Testis (tissue), 2 donors: ENCODE measurements around the gene HRH1.

Experiments
- CTCF ChIP-seq, 3 experiments: fragments of 450-650 bp in 2 of 3; fragments of 200-600 bp in 1 of 3; sonication (generic) in 1 of 3; IDR thresholded peaks; one replicate each; pipeline ENCODE4 v1.5.1; 2016 to 2019; ENCODE audit warnings: antibody characterized with exemption in 3 of 3, mild to moderate bottlenecking in 2 of 3, moderate library complexity in 1 of 3
- POLR2A ChIP-seq: fragments of 450-650 bp; IDR thresholded peaks from one replicate; pipeline ENCODE4 v1.6.1; 2017; ENCODE audit warnings: antibody characterized with exemption, mild to moderate bottlenecking, moderate library complexity

GRCh38 chr3:11312166-11312565 lies 157.9 kb downstream of the HRH1 start:
- TF ChIP-seq POLR2A (no peak), CTCF (IDR thresholded peaks at IDR 0.05) (no peak)
